RWPE2 (cell line): Measurements from ENCODE around the gene SLC7A8.
"Not testable (repeated sequence)": the region's sequence is repeated elsewhere in the genome, so short reads cannot be mapped to it uniquely, and the experiment has no call there.

Experiments used
- ATAC-seq: fragments of 200-7000 bp; cut with Tn5 transposase; 3 replicates; pipeline ENCODE4 v1.9.1; 2021; ENCODE audit warnings: low read depth
- DNase-seq: peaks from one replicate; pipeline ENCODE4 v3.0.0-alpha.2; 2020; ENCODE audit warnings: low spot score
- H3K27ac ChIP-seq: fragments of 450-650 bp; 2 replicates; pipeline ENCODE4 v1.5.1; 2017; ENCODE audit warnings: mild to moderate bottlenecking; ENCODE audit not compliant: poor library complexity, severe bottlenecking
- H3K27me3 ChIP-seq: fragments of 250-450 bp; sonication (Bioruptor Pico); 2 replicates; pipeline ENCODE4 v1.5.1; 2021; ENCODE audit warnings: mild to moderate bottlenecking, moderate library complexity; ENCODE audit not compliant: insufficient read depth, poor library complexity, severe bottlenecking
- H3K36me3 ChIP-seq: fragments of 250-450 bp; sonication (Bioruptor Pico); 2 replicates; pipeline ENCODE4 v1.5.1; 2020; ENCODE audit warnings: low read depth, mild to moderate bottlenecking, moderate library complexity
- H3K4me1 ChIP-seq: fragments of 250-450 bp; sonication (Bioruptor Pico); 2 replicates; pipeline ENCODE4 v1.5.1; 2021; ENCODE audit warnings: mild to moderate bottlenecking, moderate library complexity; ENCODE audit not compliant: insufficient read depth, poor library complexity, severe bottlenecking
- H3K4me3 ChIP-seq: fragments of 250-450 bp; sonication (Bioruptor Pico); 2 replicates; pipeline ENCODE4 v1.5.1; 2021; ENCODE audit warnings: mild to moderate bottlenecking, moderate library complexity; ENCODE audit not compliant: severe bottlenecking
- H3K9me3 ChIP-seq: fragments of 250-450 bp; sonication (Bioruptor Pico); 2 replicates; pipeline ENCODE4 v1.5.1; 2021; ENCODE audit warnings: mild to moderate bottlenecking, moderate library complexity; ENCODE audit not compliant: severe bottlenecking
- TF ChIP-seq, protein P1 (sequence below): fragments of 450-650 bp; IDR thresholded peaks from one replicate; pipeline ENCODE4 v1.5.1; 2017; ENCODE audit warnings: mild to moderate bottlenecking, moderate library complexity; ENCODE audit not compliant: poor library complexity, severe bottlenecking

SLC7A8 gene

GRCh38 chr14:23112359-23113178 lies 70.9 kb downstream of the SLC7A8 start:
- no peaks in the 10 kb centered on the region for H3K9me3 ChIP-seq
- no peaks in the 10 kb centered on the region for H3K27me3 ChIP-seq
- H3K4me3 ChIP-seq, result no peak overlapping the region
- H3K36me3 ChIP-seq, result no peaks in the 10 kb centered on the region
- ATAC-seq (no peak), DNase-seq (no peak)
- H3K27ac ChIP-seq, result no peak overlapping the region
- TF ChIP-seq, protein P1, sequence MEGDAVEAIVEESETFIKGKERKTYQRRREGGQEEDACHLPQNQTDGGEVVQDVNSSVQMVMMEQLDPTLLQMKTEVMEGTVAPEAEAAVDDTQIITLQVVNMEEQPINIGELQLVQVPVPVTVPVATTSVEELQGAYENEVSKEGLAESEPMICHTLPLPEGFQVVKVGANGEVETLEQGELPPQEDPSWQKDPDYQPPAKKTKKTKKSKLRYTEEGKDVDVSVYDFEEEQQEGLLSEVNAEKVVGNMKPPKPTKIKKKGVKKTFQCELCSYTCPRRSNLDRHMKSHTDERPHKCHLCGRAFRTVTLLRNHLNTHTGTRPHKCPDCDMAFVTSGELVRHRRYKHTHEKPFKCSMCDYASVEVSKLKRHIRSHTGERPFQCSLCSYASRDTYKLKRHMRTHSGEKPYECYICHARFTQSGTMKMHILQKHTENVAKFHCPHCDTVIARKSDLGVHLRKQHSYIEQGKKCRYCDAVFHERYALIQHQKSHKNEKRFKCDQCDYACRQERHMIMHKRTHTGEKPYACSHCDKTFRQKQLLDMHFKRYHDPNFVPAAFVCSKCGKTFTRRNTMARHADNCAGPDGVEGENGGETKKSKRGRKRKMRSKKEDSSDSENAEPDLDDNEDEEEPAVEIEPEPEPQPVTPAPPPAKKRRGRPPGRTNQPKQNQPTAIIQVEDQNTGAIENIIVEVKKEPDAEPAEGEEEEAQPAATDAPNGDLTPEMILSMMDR, result no peak
- H3K4me1 ChIP-seq, result peaks cover 26% of the 10 kb centered on the region

DNA sequence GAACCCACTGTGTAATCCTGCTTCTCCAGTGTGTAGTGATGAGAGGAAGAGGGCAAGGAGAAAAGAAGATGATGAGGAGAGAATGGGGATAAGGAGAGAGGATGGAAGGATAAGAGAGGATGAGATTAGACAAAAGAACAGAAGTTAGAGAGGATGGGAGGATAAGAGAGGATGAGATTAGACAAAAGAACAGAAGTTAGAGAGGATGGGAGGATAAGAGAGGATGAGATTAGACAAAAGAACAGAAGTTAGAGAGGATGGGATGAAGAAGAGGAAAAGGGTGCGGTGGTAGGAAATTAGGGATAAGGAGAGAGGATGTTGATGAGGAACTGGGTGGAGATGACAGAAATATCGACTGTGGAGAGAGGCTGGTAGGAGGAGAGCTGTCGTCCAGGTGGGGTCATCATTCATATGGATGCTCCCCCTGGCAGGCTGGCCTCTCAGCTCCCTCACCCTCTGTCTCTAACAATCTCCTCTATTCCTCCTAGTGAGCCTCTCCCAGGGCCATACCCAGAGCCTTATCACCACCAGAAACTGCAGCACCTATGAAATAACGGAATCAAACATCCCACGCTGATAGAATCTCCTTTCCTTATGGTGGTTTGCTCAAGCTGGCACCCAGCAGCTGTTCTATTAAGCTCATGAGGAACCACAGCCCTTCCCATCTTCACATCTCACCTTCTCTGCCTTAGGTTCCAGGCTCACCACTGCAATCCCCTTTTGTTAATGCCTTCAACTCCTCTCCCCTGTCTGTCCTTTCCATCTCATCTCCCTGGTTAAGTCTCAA lies 72.7 kb downstream of the SLC7A8 start:
- no peak for ATAC-seq
- TF ChIP-seq, protein P1, result no peak
- H3K27ac ChIP-seq, result no peak overlapping the region
- peaks cover 18% of the 10 kb centered on the region for H3K4me1 ChIP-seq
- DNase-seq, result no peak
- H3K4me3 ChIP-seq, result no peak overlapping the region
- no peaks in the 10 kb centered on the region for H3K27me3 ChIP-seq
- no peaks in the 10 kb centered on the region for H3K36me3 ChIP-seq
- no peaks in the 10 kb centered on the region for H3K9me3 ChIP-seq

DNA sequence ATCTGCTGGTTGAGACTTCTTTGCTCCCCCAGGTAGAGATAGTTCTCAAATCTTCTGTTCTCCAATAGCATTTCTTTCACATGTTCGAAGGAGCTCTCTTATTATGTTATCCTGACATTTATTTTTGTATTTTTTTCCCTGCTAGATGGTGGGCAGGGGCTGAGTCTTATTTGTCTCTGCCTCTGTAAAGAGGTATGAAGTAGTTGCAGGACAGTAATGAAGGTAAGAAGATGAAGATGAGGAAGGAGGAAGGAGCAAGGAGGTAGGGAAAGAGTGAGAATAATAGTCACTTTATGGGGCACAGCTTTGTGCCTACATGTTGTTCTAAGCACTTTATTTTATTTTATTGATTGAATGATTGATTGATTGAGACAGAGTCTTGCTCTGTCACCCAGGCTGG lies 73.7 kb downstream of the SLC7A8 start:
- no peaks in the 10 kb centered on the region for H3K27me3 ChIP-seq
- H3K36me3 ChIP-seq, result no peaks in the 10 kb centered on the region
- ATAC-seq (no peak), DNase-seq (no peak)
- no peaks in the 10 kb centered on the region for H3K9me3 ChIP-seq
- peaks cover 8% of the 10 kb centered on the region for H3K4me1 ChIP-seq
- TF ChIP-seq, protein P1, result no peak
- no peak overlapping the region for H3K27ac ChIP-seq
- no peak overlapping the region for H3K4me3 ChIP-seq

DNA sequence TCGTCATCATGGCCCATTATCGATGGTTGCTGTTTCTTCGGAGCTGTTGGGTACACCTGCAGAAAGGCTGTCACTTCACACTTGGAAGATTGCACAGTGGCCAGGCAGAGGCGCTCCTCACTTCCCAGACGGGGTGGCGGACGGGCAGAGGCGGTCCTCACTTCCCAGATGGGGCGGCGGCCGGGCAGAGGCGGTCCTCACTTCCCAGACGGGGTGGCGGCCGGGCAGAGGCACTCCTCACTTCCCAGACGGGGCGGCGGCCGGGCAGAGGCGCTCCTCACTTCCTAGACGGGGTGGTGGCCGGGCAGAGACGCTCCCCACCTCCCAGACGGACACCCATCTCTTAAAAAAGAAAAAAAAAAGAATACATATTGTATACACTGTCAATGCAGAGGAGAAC lies 75.3 kb downstream of the SLC7A8 start:
- not testable (repeated sequence) for H3K4me3 ChIP-seq, ATAC-seq, H3K27me3 ChIP-seq, H3K4me1 ChIP-seq, H3K9me3 ChIP-seq, H3K36me3 ChIP-seq, DNase-seq, H3K27ac ChIP-seq

- H3K27me3 ChIP-seq, H3K4me1 ChIP-seq, DNase-seq, ATAC-seq, H3K9me3 ChIP-seq, H3K36me3 ChIP-seq, H3K4me3 ChIP-seq, H3K27ac ChIP-seq: not testable (repeated sequence)
Observed at GRCh38 chr14:23107620-23108019, 75.8 kb downstream of the SLC7A8 start.

GRCh38 chr14:23106747-23107045 lies 76.8 kb downstream of the SLC7A8 start:
- no peaks in the 10 kb centered on the region for H3K36me3 ChIP-seq
- H3K27ac ChIP-seq, result no peak overlapping the region

More at GRCh38 chr14:23106747-23107045, 76.8 kb downstream of the SLC7A8 start:
- Histone ChIP-seq H3K4me1 (no peaks in the 10 kb centered on the region), H3K27me3 (no peaks in the 10 kb centered on the region), H3K9me3 (no peaks in the 10 kb centered on the region), H3K4me3 (no peak overlapping the region)
- no peak for ATAC-seq
- TF ChIP-seq, protein P1, result no peak
- DNase-seq, result no peak
